Kasumi-1 (cell line): Measurements from ENCODE around the gene ZC3H12D.
"Not testable (repeated sequence)": the region's sequence is repeated elsewhere in the genome, so short reads cannot be mapped to it uniquely, and the experiment has no call there.

Source experiments
- DNase-seq, 2 experiments: peaks; one replicate each; lab custom pipeline; 2025; lab: John Stamatoyannopoulos, UW

ZC3H12D gene

GRCh38 chr6:149483849-149484655, 762 bp downstream of the ZC3H12D start:
- DNase-seq, result no peak

- DNase-seq, result no peak
These were observed 1.5 kb downstream of the ZC3H12D start for GRCh38 chr6:149483334-149483725.

GRCh38 chr6:149482545-149483333, 2.1 kb downstream of the ZC3H12D start:
- DNase-seq, result peak; percentile 84 to 89

- DNase-seq, result no peak
These were observed 4.1 kb downstream of the ZC3H12D start for GRCh38 chr6:149480502-149481280.

- DNase-seq, result no peak
These were observed 6.0 kb downstream of the ZC3H12D start for GRCh38 chr6:149478631-149479314.

GRCh38 chr6:149477544-149477943, 7.3 kb downstream of the ZC3H12D start:
- no peak for DNase-seq

- DNase-seq, result no peak
These were observed 7.9 kb downstream of the ZC3H12D start for GRCh38 chr6:149476789-149477455.

GRCh38 chr6:149474108-149474935, 10.5 kb downstream of the ZC3H12D start:
- DNase-seq, result no peak

- no peak for DNase-seq
These were observed 11.4 kb downstream of the ZC3H12D start for GRCh38 chr6:149473080-149474052.

GRCh38 chr6:149472241-149472640, 12.6 kb downstream of the ZC3H12D start:
- DNase-seq, result no peak

GRCh38 chr6:149471801-149472200, 13.0 kb downstream of the ZC3H12D start:
- no peak for DNase-seq

GRCh38 chr6:149470948-149471347, 13.9 kb downstream of the ZC3H12D start:
- DNase-seq, result no peak

- no peak for DNase-seq
These were observed 16.6 kb downstream of the ZC3H12D start for GRCh38 chr6:149468179-149468578.

- no peak for DNase-seq
These were observed 17.5 kb downstream of the ZC3H12D start for GRCh38 chr6:149467265-149467664.

GRCh38 chr6:149464411-149464810, 20.4 kb downstream of the ZC3H12D start:
- DNase-seq, result no peak

- DNase-seq, result no peak
These were observed 21.0 kb downstream of the ZC3H12D start for GRCh38 chr6:149463781-149464180.

GRCh38 chr6:149462712-149463111, 22.1 kb downstream of the ZC3H12D start:
- not testable (repeated sequence) for DNase-seq

GRCh38 chr6:149461670-149462069, 23.1 kb downstream of the ZC3H12D start:
- DNase-seq, result no peak

GRCh38 chr6:149460249-149460648, 24.6 kb downstream of the ZC3H12D start:
- DNase-seq, result not testable (repeated sequence)
